Measurements from ENCODE around the gene CTDSP2.

GRCh38 chr12:57782608-57783465, 63.7 kb downstream of the CTDSP2 start, which contains the start of gene TSFM:
- TF ChIP-seq CTCF (IDR thresholded peaks at IDR 0.05; ENCODE audit: insufficient read depth, low read depth, low read length) (peak; percentile 95), EZH2 (IDR thresholded peaks at IDR 0.05; ENCODE audit: insufficient read depth, low read length) (no peak)
